SIG-M5 treated with dmso at 0.1 percent for 504 hours (cell line): Measurements from ENCODE around the gene HSPA12B.
A peak's percentile ranks its signal among the peaks of the same experiment; 100 is the strongest.

ENCODE experiments used
- DNase-seq: peaks from one replicate; lab custom pipeline; 2025; ENCODE audit not compliant: unreplicated experiment; lab: John Stamatoyannopoulos, UW

The HSPA12B gene

GRCh38 chr20:3702611-3703391 lies 29.7 kb upstream of the HSPA12B start:
- no peak for DNase-seq

- DNase-seq: no peak
Measured at GRCh38 chr20:3704087-3704486, 28.4 kb upstream of the HSPA12B start.

- no peak for DNase-seq
Measured at GRCh38 chr20:3705491-3705969, 27.0 kb upstream of the HSPA12B start.

- DNase-seq: no peak
Measured at GRCh38 chr20:3705970-3706739, 26.3 kb upstream of the HSPA12B start.

- DNase-seq: no peak
Measured at GRCh38 chr20:3706774-3707507, 25.5 kb upstream of the HSPA12B start.

DNA sequence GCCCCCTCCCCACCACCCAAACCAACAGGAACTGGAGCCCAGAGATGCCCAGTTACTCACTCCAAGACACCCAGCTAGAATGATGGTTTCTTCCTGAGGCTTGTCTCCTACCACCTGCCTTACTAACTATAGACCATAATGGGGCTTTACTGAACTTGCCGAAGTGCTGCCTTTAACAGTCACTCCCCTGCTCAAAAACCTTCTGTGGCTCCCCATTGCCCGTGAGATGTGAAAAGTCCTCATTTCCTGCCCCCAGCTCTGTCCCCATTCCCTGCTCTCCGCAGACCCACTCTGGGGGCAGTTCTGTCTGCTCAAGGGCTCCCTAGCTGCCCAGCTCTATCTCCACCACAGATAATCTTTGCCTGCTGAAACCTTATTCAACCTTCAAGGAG lies 25.0 kb upstream of the HSPA12B start:
- DNase-seq: no peak

- DNase-seq: no peak
Measured at GRCh38 chr20:3710011-3710466, 22.4 kb upstream of the HSPA12B start.

DNA sequence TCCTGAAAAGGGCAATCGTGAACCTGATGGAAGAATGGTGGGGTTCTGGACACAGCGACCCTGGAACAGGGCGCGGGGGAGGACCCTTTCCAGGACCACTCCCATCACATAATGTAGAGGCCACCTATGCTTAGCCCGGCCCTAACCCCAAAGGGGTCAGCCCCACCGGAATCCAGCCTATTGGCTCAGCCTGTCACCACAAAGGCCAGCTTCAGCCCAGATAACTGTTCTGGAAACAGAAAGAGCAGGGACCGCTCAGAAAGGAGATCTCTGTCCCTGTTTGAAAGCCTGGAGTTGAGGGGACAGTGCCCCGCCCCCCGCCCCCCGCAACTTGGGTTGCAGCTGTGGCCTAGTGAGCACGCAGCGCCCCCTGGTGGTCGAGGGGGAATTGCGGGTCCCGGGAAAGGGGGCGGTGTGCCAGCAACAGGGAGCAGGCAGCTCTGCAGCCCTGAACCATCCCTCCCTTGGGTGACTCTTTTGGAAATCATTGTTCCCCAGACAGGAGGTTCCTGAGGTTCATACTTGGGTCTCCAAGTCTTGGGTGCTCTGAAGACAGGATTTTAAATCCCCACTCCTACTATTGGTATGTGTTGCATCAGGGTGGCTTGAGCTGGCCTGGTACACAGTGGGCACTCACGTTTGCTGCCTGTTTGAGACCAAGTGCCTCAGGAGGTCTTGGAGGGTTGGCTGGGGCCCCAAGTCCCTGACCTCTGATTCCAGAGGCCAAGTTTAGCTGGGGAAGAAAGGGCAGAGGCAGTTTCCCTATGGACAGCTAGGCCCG lies 21.6 kb upstream of the HSPA12B start:
- DNase-seq: peak; percentile 32

GRCh38 chr20:3711484-3711941 lies 21.0 kb upstream of the HSPA12B start:
- DNase-seq: no peak

GRCh38 chr20:3712279-3712873 lies 20.1 kb upstream of the HSPA12B start, which contains the start of gene SIGLEC1:
Gene SIGLEC1 (minus strand): TSS chr20:3712600. CDS start chr20:3707128, 5,472 bp downstream.
- peak; percentile 89 for DNase-seq

GRCh38 chr20:3714092-3714491 lies 18.4 kb upstream of the HSPA12B start:
- DNase-seq: no peak

GRCh38 chr20:3716195-3716834 lies 16.2 kb upstream of the HSPA12B start:
- DNase-seq: peak; percentile 49

GRCh38 chr20:3719046-3719445 lies 13.4 kb upstream of the HSPA12B start:
- no peak for DNase-seq

GRCh38 chr20:3720068-3720467 lies 12.4 kb upstream of the HSPA12B start:
- DNase-seq: no peak

DNA sequence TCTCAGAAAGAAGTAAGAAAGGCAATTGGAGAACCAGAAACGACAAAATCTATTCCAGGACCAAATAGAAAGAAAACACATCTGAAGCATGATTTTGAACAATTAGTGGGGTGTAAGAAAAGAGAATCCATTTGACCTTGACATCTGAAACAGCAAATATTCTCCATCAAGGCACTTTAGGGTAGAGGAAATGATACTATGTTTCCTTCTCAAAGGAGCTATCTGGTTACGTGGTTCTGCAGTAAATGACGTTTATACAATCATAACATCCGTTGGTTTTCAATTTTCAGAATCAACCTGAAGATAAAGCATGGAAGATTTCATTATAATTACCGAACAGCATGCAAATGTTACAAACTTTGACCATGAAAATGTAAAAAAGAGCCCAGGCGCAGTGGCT lies 11.9 kb upstream of the HSPA12B start:
- no peak for DNase-seq

GRCh38 chr20:3721912-3722311 lies 10.6 kb upstream of the HSPA12B start:
- DNase-seq: peak; percentile 20

GRCh38 chr20:3723284-3723683 lies 9.2 kb upstream of the HSPA12B start:
- DNase-seq: no peak

DNA sequence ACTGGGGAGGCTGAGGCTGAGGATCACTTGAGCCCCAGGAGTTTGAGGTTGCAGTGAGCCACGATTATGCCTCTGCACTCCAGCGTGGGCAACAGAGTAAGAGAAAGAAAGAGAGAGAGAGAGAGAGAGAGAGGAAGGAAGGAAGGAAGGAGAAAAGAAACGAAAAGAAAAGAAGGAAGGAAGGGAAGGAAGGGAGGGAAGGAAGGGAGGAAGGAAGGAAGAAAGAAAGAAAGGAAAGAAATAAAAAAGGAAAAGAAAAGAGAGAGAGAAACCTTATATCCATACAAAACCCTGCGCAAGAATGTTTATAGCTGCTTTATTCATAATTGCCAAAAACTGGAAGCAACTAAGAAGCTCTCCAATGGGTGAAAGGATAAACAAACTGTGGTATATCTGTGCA lies 8.1 kb upstream of the HSPA12B start:
- DNase-seq: no peak

DNA sequence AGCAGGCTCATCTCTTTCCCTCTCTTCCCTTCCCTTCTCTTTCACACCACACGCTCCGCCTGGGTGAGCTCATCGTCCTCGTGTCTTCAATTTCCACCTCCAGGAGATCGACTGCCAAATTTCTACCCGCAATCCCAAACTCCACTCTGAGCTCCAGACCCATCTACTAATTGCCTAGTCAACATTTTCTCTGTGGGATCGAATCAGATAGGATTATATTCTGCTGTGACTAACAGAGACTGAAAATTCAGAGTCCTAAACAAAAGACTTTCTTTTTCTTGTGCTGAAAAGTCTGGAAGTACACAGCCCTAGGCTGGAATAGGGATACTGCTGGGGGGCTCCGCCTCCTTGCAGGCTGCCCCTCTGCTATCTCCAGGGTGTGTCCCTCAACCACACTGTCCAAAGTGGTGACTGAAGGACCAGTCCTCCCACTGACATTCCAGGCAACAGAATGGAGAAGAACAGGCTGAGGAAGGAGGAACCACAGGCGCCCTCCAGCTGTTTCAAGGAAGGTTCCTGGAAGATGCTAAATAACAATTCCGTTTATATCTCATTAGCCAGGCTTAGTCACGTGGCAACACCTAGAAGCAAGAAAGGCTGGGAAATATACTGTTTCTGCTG lies 5.0 kb upstream of the HSPA12B start:
- no peak for DNase-seq
